ENCODE data around the gene DCAF10.

GRCh38 chr9:37873955-37874354 lies 73.4 kb downstream of the DCAF10 start:
- TF ChIP-seq CTCF (conservative IDR thresholded peaks at IDR 0.05; ENCODE audit: low read length) (no peak), EZH2phosphoT487 (IDR thresholded peaks at IDR 0.05; ENCODE audit: borderline replicate concordance, low read depth, low read length) (no peak)

Measured in OCI-LY7 (cell line).